Thymus (tissue), 11 donors: ENCODE measurements around the gene SYDE2. TPM values are rescaled to one million over a fixed set of nuclear protein-coding genes. Genes with fewer than 3 reads are reported as not detected.

Source experiments
- DNase-seq, 9 donors: peaks; one replicate each; pipeline ENCODE4 v3.0.0-alpha.2; 2013; ENCODE audit warnings: low spot score in 9 of 9, low read depth in 6 of 9, missing footprints in 1 of 9
- H3K27ac ChIP-seq, 2 donors: one replicate each; pipeline ENCODE4 v1.5.1; 2013; ENCODE audit warnings: control low read depth in 1 of 2, low read depth in 1 of 2, low read length in 1 of 2, mild to moderate bottlenecking in 1 of 2, moderate library complexity in 1 of 2
- H3K27me3 ChIP-seq, 2 donors: one replicate each; pipeline ENCODE4 v1.5.1; 2013; ENCODE audit warnings: low read length in 1 of 2; ENCODE audit not compliant: control insufficient read depth in 2 of 2, insufficient read depth in 1 of 2
- H3K36me3 ChIP-seq, 2 donors: one replicate each; pipeline ENCODE4 v1.5.1; 2013; ENCODE audit warnings: low read length in 1 of 2, mild to moderate bottlenecking in 1 of 2, moderate library complexity in 1 of 2; ENCODE audit not compliant: control insufficient read depth in 2 of 2, insufficient read depth in 2 of 2
- H3K4me1 ChIP-seq, 2 donors: one replicate each; pipeline ENCODE4 v1.5.1; 2013; ENCODE audit warnings: low read length in 2 of 2; ENCODE audit not compliant: control insufficient read depth in 2 of 2, insufficient read depth in 2 of 2
- H3K4me3 ChIP-seq, 2 donors: one replicate each; pipeline ENCODE4 v1.5.1; 2013; ENCODE audit warnings: low read length in 2 of 2, control low read depth in 1 of 2, mild to moderate bottlenecking in 1 of 2
- H3K9me3 ChIP-seq, 2 donors: one replicate each; pipeline ENCODE4 v1.5.1; 2013; ENCODE audit warnings: low read length in 1 of 2, mild to moderate bottlenecking in 1 of 2; ENCODE audit not compliant: control insufficient read depth in 2 of 2, insufficient read depth in 1 of 2
- WGBS: extraction: QIAGEN DNeasy Blood & Tissue Kit; methylation state at CpG from one replicate; pipeline ENCODE4 v1.1.7; 2013; 5-methylcytosine and 5-hydroxymethylcytosine counted together
- polyA plus RNA-seq: library from polyadenylated mRNA; stranded (reverse); fragments of 200-250 nt; gene quantifications from one replicate; pipeline ENCODE4 v1.2.3, GENCODE V29; 2013
- total RNA-seq: library from RNA; stranded (reverse); fragments of 120-200 nt; gene quantifications from one replicate; pipeline ENCODE4 v1.2.4, GENCODE V29; 2013
- donor health status: healthy.

Gene SYDE2
- total and polyA plus RNA-seq, 2 donors: 1.1 to 1.3 TPM

GRCh38 chr1:85124091-85124490 is 76.7 kb downstream of the SYDE2 start:
- no peak overlapping the region for H3K27ac ChIP-seq
- no peaks in the 10 kb centered on the region for H3K9me3 ChIP-seq
- H3K4me1 ChIP-seq: no peaks in the 10 kb centered on the region
- no peaks in the 10 kb centered on the region for H3K36me3 ChIP-seq
- no peak for DNase-seq
- H3K27me3 ChIP-seq: no peaks in the 10 kb centered on the region
- 92% methylated on average over 5 of the region's 5 CpGs for WGBS
- no peak overlapping the region for H3K4me3 ChIP-seq

- H3K4me3 ChIP-seq: no peak overlapping the region
- H3K4me1 ChIP-seq: no peaks in the 10 kb centered on the region
- no peaks in the 10 kb centered on the region for H3K9me3 ChIP-seq
- no peaks in the 10 kb centered on the region for H3K27me3 ChIP-seq
- no peak overlapping the region for H3K27ac ChIP-seq
- 88% methylated on average over 2 of the region's 2 CpGs for WGBS
- no peak for DNase-seq
- no peaks in the 10 kb centered on the region for H3K36me3 ChIP-seq
Measured at GRCh38 chr1:85122169-85122568, 78.6 kb downstream of the SYDE2 start.

GRCh38 chr1:85121744-85122143 is 79.1 kb downstream of the SYDE2 start:
- Histone ChIP-seq H3K4me1 (no peaks in the 10 kb centered on the region), H3K9me3 (no peaks in the 10 kb centered on the region), H3K36me3 (no peaks in the 10 kb centered on the region), H3K27me3 (no peaks in the 10 kb centered on the region), H3K27ac (no peak overlapping the region), H3K4me3 (no peak overlapping the region)
- DNase-seq: no peak
- 96% methylated on average over 4 of the region's 4 CpGs for WGBS

- 98% methylated on average over 1 of the region's 1 CpG for WGBS
- Histone ChIP-seq H3K4me1 (no peaks in the 10 kb centered on the region), H3K36me3 (no peaks in the 10 kb centered on the region), H3K27me3 (no peaks in the 10 kb centered on the region), H3K27ac (no peak overlapping the region), H3K4me3 (no peak overlapping the region), H3K9me3 (no peaks in the 10 kb centered on the region)
- no peak for DNase-seq
Measured at GRCh38 chr1:85118751-85119150, 82.1 kb downstream of the SYDE2 start.

GRCh38 chr1:85116856-85117255 is 84.0 kb downstream of the SYDE2 start:
- H3K27ac ChIP-seq: no peak overlapping the region
- no peak overlapping the region for H3K4me3 ChIP-seq
- H3K4me1 ChIP-seq: no peaks in the 10 kb centered on the region
- DNase-seq: no peak
- H3K36me3 ChIP-seq: no peaks in the 10 kb centered on the region
- no peaks in the 10 kb centered on the region for H3K9me3 ChIP-seq
- H3K27me3 ChIP-seq: no peaks in the 10 kb centered on the region

GRCh38 chr1:85115933-85116332 is 84.9 kb downstream of the SYDE2 start:
- Histone ChIP-seq H3K27me3 (no peaks in the 10 kb centered on the region), H3K27ac (no peak overlapping the region), H3K4me1 (no peaks in the 10 kb centered on the region), H3K36me3 (no peaks in the 10 kb centered on the region), H3K9me3 (no peaks in the 10 kb centered on the region), H3K4me3 (no peak overlapping the region)
- DNase-seq: no peak
- 99% methylated on average over 2 of the region's 2 CpGs for WGBS

GRCh38 chr1:85111695-85112094 is 89.1 kb downstream of the SYDE2 start:
- no peaks in the 10 kb centered on the region for H3K4me1 ChIP-seq
- DNase-seq: no peak
- no peak overlapping the region for H3K27ac ChIP-seq
- H3K36me3 ChIP-seq: no peaks in the 10 kb centered on the region
- WGBS: 99% methylated on average over 1 of the region's 1 CpG
- H3K4me3 ChIP-seq: no peak overlapping the region
- H3K9me3 ChIP-seq: no peaks in the 10 kb centered on the region
- no peaks in the 10 kb centered on the region for H3K27me3 ChIP-seq

- DNase-seq: peak in 5 of 9 donors; percentile 1 to 29 (median 8)
- Histone ChIP-seq H3K4me3 (no peak overlapping the region), H3K36me3 (no peaks in the 10 kb centered on the region), H3K4me1 (no peaks in the 10 kb centered on the region), H3K27ac (no peak overlapping the region), H3K27me3 (no peaks in the 10 kb centered on the region), H3K9me3 (no peaks in the 10 kb centered on the region)
Measured at GRCh38 chr1:85109475-85109874, 91.3 kb downstream of the SYDE2 start.
